Ovary (tissue), 10 donors: ENCODE results near the gene METTL13. TPM values are rescaled to one million over a fixed set of nuclear protein-coding genes. Genes with fewer than 3 reads are reported as not detected.
A peak's percentile ranks its signal among the peaks of the same experiment; 100 is the strongest.

Experiments used
- DNase-seq, 5 donors: peaks; one replicate each; pipeline ENCODE4 v3.0.0-alpha.2; 2019 to 2020
- H3K27ac ChIP-seq, 2 donors: fragments of 200-600 bp; one replicate each; pipeline versions ENCODE4 v1.5.1 to v1.8.0; 2019 to 2022
- H3K27me3 ChIP-seq: fragments of 200-600 bp; one replicate; pipeline ENCODE4 v1.8.0; 2022
- H3K36me3 ChIP-seq: fragments of 200-600 bp; sonication (generic); one replicate; pipeline ENCODE4 v1.5.1; 2019
- H3K4me1 ChIP-seq: one replicate; pipeline ENCODE4 v1.8.1; 2013; ENCODE audit warnings: mild to moderate bottlenecking, moderate library complexity; ENCODE audit not compliant: insufficient read depth
- H3K4me3 ChIP-seq: fragments of 200-600 bp; sonication (generic); one replicate; pipeline ENCODE4 v1.5.1; 2017
- H3K9me3 ChIP-seq, 2 donors: fragments of 200-600 bp in 1 of 2; sonication (generic) in 1 of 2; one replicate each; pipeline versions ENCODE4 v1.5.1 to v1.8.1; 2013 to 2019; ENCODE audit warnings: mild to moderate bottlenecking in 1 of 2, moderate library complexity in 1 of 2
- CTCF ChIP-seq, 3 donors: fragments of 450-650 bp in 2 of 3; fragments of 200-600 bp in 1 of 3; IDR thresholded peaks; one replicate each; pipeline versions ENCODE4 v1.5.1 to v1.8.0; 2016 to 2022; ENCODE audit warnings: antibody characterized with exemption in 3 of 3, mild to moderate bottlenecking in 1 of 3
- EP300 ChIP-seq: sonication (generic); formaldehyde crosslinking; IDR thresholded peaks from one replicate; pipeline ENCODE4 v1.6.1; 2017; ENCODE audit warnings: antibody characterized with exemption
- POLR2A ChIP-seq: fragments of 450-650 bp; IDR thresholded peaks from one replicate; pipeline ENCODE4 v1.6.1; 2017; ENCODE audit warnings: antibody characterized with exemption, mild to moderate bottlenecking, moderate library complexity
- WGBS, 3 donors: extraction: QIAGEN DNeasy Blood & Tissue Kit in 1 of 3; methylation state at CpG; one replicate each; pipeline versions ENCODE4 v1.1.5 to v1.1.7; 2013 to 2017; 5-methylcytosine and 5-hydroxymethylcytosine counted together
- intact Hi-C, 4 donors: fragments of 100-400 bp; cut with DNase I; formaldehyde crosslinking; loops; one replicate each; pipeline versions ENCODE4 v1.11.0 to v1.15.1; 2022 to 2023
- long read RNA-seq, 3 donors: library from polyadenylated mRNA in 2 of 3; unstranded in 2 of 3; transcript quantifications; one replicate each; pipeline ENCODE4 v2.0.0 and lab custom pipeline, GENCODE V29; 2021 to 2026
- polyA plus RNA-seq, 2 donors: library from polyadenylated mRNA; stranded (reverse); fragments of 200-250 nt in 1 of 2; fragments of 350-450 nt in 1 of 2; fragmentation: Illumina TruSeq in 1 of 2; extraction: RNeasy Lipid Tissue Mini Kit (QIAGEN cat#74804) in 1 of 2; gene quantifications; one replicate each; pipeline ENCODE4 v1.2.3, GENCODE V29; 2013 to 2014
- total RNA-seq, 7 donors: library from RNA; depleted of rRNA in 2 of 7; stranded (reverse); fragments of >200 nt in 2 of 7; fragmentation: NEBNext Ultra II Directional in 3 of 7; extraction: Animal tissue kit (Norgen Biotek cat#: 25700) in 3 of 7; gene quantifications; one replicate each; pipeline versions ENCODE4 v1.1.0 to v1.2.4, GENCODE V29; 2016 to 2023
- donor health status: DM: no; HTN: no; CAD: no; lungs with moderate emphysema.
- donor health status: DM: no; HTN: no; CAD: no.
- donor health status: Bipolar disorder and iron deficiency.
- donor health status: DM: yes; HTN: yes; CAD: no.
- donor health status: DM: no; HTN: no; CAD: no.
- donor health status: DM: yes; HTN: yes; CAD: no.

The METTL13 gene, protein sequence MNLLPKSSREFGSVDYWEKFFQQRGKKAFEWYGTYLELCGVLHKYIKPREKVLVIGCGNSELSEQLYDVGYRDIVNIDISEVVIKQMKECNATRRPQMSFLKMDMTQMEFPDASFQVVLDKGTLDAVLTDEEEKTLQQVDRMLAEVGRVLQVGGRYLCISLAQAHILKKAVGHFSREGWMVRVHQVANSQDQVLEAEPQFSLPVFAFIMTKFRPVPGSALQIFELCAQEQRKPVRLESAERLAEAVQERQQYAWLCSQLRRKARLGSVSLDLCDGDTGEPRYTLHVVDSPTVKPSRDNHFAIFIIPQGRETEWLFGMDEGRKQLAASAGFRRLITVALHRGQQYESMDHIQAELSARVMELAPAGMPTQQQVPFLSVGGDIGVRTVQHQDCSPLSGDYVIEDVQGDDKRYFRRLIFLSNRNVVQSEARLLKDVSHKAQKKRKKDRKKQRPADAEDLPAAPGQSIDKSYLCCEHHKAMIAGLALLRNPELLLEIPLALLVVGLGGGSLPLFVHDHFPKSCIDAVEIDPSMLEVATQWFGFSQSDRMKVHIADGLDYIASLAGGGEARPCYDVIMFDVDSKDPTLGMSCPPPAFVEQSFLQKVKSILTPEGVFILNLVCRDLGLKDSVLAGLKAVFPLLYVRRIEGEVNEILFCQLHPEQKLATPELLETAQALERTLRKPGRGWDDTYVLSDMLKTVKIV
- total RNA-seq (10 to 100 TPM in 6 of 7 donors, 1 to 10 TPM in 1; 9.1 to 24.4 (median 19.1) TPM), polyA plus RNA-seq (10 to 100 TPM; 14.8 to 29.1 TPM)
- long read RNA-seq, donor 1, transcript METTL13-201 (8 exons, 3,327 nt), result major isoform, 56 of 93 reads
- long read RNA-seq, donor 1, transcript METTL13-202 (8 exons, 3,022 nt), result minor isoform, 6 of 93 reads
- long read RNA-seq, donor 1, partial matches to known transcripts, result 10 of 93 reads
- long read RNA-seq, donor 1, other reads (novel, unspliced or antisense), result 20 of 93 reads
- long read RNA-seq, donor 2, transcript METTL13-201 (8 exons, 3,327 nt), result major isoform, 6 of 11 reads
- long read RNA-seq, donor 2, partial matches to known transcripts, result 5 of 11 reads
- long read RNA-seq, donor 2, other reads (novel, unspliced or antisense), result 0 of 11 reads
- long read RNA-seq, donor 3, transcript METTL13-201 (8 exons, 3,327 nt), result major isoform, 38 of 61 reads
- long read RNA-seq, donor 3, partial matches to known transcripts, result 5 of 61 reads
- long read RNA-seq, donor 3, other reads (novel, unspliced or antisense), result 15 of 61 reads

- DNase-seq, result peak; percentile 96 to 98 (median 97)
- H3K4me1 ChIP-seq, result peaks cover 12% of the 10 kb centered on the region
- H3K27ac ChIP-seq, result peak within 1 kb of the TSS in 1 of 2 donors; percentile 75
- intact Hi-C loops, result loop anchor here in 2 of 4 donors (2.0 to 5.0 kb wide), 2 partner anchors 39 kb away; partner anchors contain the start of gene VAMP4 (in 2 of the 2)
- H3K27me3 ChIP-seq, result no peaks in the 10 kb centered on the region
- peak within 1 kb of the TSS; percentile 52 for H3K4me3 ChIP-seq
- 0% methylated on average over 57 of the region's 57 CpGs for WGBS, 3 donors
- H3K36me3 ChIP-seq, result no peaks in the 10 kb centered on the region
- H3K9me3 ChIP-seq, result no peaks in the 10 kb centered on the region
- TF ChIP-seq POLR2A (peak; percentile 82), EP300 (no peak), CTCF (IDR thresholded peaks at IDR 0.05) (no peak)
These were observed at the start of gene METTL13 for GRCh38 chr1:171781176-171781875. Gene METTL13 (plus strand): TSS chr1:171781660. CDS start chr1:171781968, 308 bp downstream.

GRCh38 chr1:171736196-171736595 lies 45.3 kb upstream of the METTL13 start:
- WGBS, 3 donors, result 92 to 98% (median 95%) methylated on average over 2 of the region's 2 CpGs
- TF ChIP-seq CTCF (IDR thresholded peaks at IDR 0.05) (no peak), EP300 (no peak), POLR2A (no peak)

DNA sequence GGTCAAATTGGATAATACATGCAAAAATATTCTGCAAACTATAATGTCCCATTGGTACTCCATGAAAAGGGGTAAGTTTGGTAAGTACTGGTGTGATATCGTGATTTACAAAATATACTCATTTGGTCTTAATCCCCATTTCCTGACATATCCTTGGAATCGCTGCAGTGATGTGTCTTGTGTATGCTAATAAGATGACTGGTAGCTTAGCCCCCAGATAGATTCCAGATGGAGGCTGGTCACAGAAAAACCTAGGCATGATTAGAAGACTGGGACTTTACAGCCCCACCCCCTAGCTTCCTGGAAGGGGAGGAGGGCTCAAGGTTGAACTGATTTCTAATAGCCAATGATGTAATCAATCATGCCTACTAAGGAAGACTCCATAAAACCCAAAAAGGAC lies 42.5 kb upstream of the METTL13 start:
- H3K27ac ChIP-seq, result no peak overlapping the region
- no peaks in the 10 kb centered on the region for H3K9me3 ChIP-seq
- H3K36me3 ChIP-seq, result no peaks in the 10 kb centered on the region
- intact Hi-C loops, result no loop called here
- H3K4me1 ChIP-seq, result peaks cover 5% of the 10 kb centered on the region
- H3K27me3 ChIP-seq, result no peaks in the 10 kb centered on the region
- TF ChIP-seq POLR2A, result no peak
- no peak for TF ChIP-seq CTCF (IDR thresholded peaks at IDR 0.05)
- TF ChIP-seq EP300, result no peak
- H3K4me3 ChIP-seq, result no peak overlapping the region
- no peak for DNase-seq
- WGBS, 3 donors, result 87 to 93% (median 89%) methylated on average over 2 of the region's 2 CpGs

More at GRCh38 chr1:171736196-171736595, 45.3 kb upstream of the METTL13 start:
- no peak overlapping the region for H3K4me3 ChIP-seq
- no peak for DNase-seq
- H3K9me3 ChIP-seq, result no peaks in the 10 kb centered on the region
- no peak overlapping the region for H3K27ac ChIP-seq
- no peaks in the 10 kb centered on the region for H3K4me1 ChIP-seq
- no peaks in the 10 kb centered on the region for H3K36me3 ChIP-seq
- intact Hi-C loops, result no loop called here
- H3K27me3 ChIP-seq, result no peaks in the 10 kb centered on the region
